HCT116 (cell line): ENCODE data around the gene GP1BB.

Source experiments
- EZH2 ChIP-seq: fragments of 200-600 bp; sonication (generic); IDR thresholded peaks from 2 replicates; pipeline ENCODE4 v1.6.1; 2017; ENCODE audit warnings: antibody characterized with exemption, mixed run types
- EZH2phosphoT487 ChIP-seq: fragments of 200-600 bp; IDR thresholded peaks from 2 replicates; pipeline ENCODE4 v1.6.1; 2018; ENCODE audit warnings: antibody characterized with exemption, borderline replicate concordance
- FOSL1 ChIP-seq: IDR thresholded peaks from 2 replicates; pipeline ENCODE4 v1.6.1; 2012; ENCODE audit warnings: low read depth
- JUND ChIP-seq: IDR thresholded peaks from 2 replicates; pipeline ENCODE4 v1.6.1; 2012
- MAX ChIP-seq: IDR thresholded peaks from 2 replicates; pipeline ENCODE4 v1.6.1; 2012
- POLR2A ChIP-seq: IDR thresholded peaks from 2 replicates; pipeline ENCODE4 v1.7.0; 2011; ENCODE audit warnings: borderline replicate concordance; ENCODE audit not compliant: insufficient read depth, insufficient read length; ENCODE audit errors: extremely low read depth
- POLR2AphosphoS5 ChIP-seq: IDR thresholded peaks from 2 replicates; pipeline ENCODE4 v1.6.1; 2011; ENCODE audit warnings: mild to moderate bottlenecking, low read depth, low read length, moderate library complexity
- RAD21 ChIP-seq: IDR thresholded peaks from 2 replicates; pipeline ENCODE4 v1.6.1; 2012; ENCODE audit warnings: low read depth, mild to moderate bottlenecking
- YY1 ChIP-seq: IDR thresholded peaks from 2 replicates; pipeline ENCODE4 v1.6.1; 2011; ENCODE audit warnings: low read length, low read depth, moderate library complexity, mild to moderate bottlenecking; ENCODE audit not compliant: insufficient replicate concordance; ENCODE audit errors: extremely low read depth
- TF ChIP-seq, protein P1 (sequence below), 3 experiments: fragments of 200-600 bp in 1 of 3; sonication (generic) in 1 of 3; IDR thresholded peaks in 2 of 3; conservative IDR thresholded peaks in 1 of 3; 2 replicates each; pipeline ENCODE4 v1.5.1; 2012 to 2017; ENCODE audit warnings: low read depth in 2 of 3, low read length in 2 of 3, antibody characterized with exemption in 1 of 3, borderline replicate concordance in 1 of 3, control low read depth in 1 of 3, mild to moderate bottlenecking in 1 of 3, mixed read lengths in 1 of 3, mixed run types in 1 of 3, moderate library complexity in 1 of 3; ENCODE audit not compliant: insufficient read depth in 1 of 3

DNA sequence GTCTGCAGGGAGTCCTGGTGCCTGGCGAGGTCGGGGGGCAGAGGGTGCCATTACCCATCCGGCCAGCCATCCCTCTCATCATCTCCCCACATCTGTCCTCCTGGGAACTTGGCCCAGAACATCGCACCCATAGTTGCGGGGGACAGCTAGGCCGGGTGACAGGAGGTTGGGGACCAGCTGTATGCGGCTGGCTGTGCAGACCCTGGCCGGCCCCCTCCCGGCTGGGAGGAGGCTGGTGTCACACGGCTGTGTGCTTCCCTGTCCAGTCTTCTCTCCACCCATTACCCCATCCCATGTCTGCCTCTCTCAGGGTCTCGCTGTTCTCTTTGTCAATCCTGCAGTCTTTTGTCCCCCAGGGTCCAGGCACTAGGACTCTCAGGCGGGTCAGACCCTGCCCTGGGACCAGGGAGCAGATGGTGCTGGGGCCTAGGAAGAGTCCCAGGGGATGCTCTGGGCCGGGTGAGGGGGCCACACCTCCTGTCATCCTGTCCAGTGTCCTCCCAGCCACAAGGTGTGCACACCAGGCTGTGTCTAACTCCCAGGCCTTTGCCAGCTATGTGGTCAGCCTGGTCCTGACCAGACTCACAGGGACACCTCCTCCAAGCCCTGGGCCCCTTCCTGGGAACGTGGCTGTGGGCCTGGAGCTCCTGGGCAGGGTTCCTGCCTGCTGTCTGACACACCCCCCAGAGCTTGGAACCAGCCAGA is 30.8 kb downstream of the GP1BB start:
- TF ChIP-seq, protein P1, sequence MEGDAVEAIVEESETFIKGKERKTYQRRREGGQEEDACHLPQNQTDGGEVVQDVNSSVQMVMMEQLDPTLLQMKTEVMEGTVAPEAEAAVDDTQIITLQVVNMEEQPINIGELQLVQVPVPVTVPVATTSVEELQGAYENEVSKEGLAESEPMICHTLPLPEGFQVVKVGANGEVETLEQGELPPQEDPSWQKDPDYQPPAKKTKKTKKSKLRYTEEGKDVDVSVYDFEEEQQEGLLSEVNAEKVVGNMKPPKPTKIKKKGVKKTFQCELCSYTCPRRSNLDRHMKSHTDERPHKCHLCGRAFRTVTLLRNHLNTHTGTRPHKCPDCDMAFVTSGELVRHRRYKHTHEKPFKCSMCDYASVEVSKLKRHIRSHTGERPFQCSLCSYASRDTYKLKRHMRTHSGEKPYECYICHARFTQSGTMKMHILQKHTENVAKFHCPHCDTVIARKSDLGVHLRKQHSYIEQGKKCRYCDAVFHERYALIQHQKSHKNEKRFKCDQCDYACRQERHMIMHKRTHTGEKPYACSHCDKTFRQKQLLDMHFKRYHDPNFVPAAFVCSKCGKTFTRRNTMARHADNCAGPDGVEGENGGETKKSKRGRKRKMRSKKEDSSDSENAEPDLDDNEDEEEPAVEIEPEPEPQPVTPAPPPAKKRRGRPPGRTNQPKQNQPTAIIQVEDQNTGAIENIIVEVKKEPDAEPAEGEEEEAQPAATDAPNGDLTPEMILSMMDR (IDR thresholded peaks at IDR 0.05 in 2 of 3, conservative IDR thresholded peaks at IDR 0.05 in 1 of 3; ENCODE audit: borderline replicate concordance in 1 of 3, insufficient read depth in 1 of 3, low read depth in 2 of 3, low read length in 2 of 3), result no peak
- TF ChIP-seq POLR2AphosphoS5 (no peak), EZH2 (no peak), JUND (no peak), YY1 (no peak), FOSL1 (no peak), EZH2phosphoT487 (no peak), RAD21 (no peak), POLR2A (no peak), MAX (no peak)
